GM12874 (cell line): ENCODE results near the gene SPRED3.
A peak's percentile ranks its signal among the peaks of the same experiment; 100 is the strongest.

ENCODE experiments used
- TF ChIP-seq, protein P1 (sequence below): IDR thresholded peaks from 2 replicates; pipeline ENCODE4 v1.5.1; 2011; ENCODE audit warnings: low read depth, mild to moderate bottlenecking, control low read depth, low read length, moderate library complexity; ENCODE audit not compliant: insufficient read depth

SPRED3 gene

DNA sequence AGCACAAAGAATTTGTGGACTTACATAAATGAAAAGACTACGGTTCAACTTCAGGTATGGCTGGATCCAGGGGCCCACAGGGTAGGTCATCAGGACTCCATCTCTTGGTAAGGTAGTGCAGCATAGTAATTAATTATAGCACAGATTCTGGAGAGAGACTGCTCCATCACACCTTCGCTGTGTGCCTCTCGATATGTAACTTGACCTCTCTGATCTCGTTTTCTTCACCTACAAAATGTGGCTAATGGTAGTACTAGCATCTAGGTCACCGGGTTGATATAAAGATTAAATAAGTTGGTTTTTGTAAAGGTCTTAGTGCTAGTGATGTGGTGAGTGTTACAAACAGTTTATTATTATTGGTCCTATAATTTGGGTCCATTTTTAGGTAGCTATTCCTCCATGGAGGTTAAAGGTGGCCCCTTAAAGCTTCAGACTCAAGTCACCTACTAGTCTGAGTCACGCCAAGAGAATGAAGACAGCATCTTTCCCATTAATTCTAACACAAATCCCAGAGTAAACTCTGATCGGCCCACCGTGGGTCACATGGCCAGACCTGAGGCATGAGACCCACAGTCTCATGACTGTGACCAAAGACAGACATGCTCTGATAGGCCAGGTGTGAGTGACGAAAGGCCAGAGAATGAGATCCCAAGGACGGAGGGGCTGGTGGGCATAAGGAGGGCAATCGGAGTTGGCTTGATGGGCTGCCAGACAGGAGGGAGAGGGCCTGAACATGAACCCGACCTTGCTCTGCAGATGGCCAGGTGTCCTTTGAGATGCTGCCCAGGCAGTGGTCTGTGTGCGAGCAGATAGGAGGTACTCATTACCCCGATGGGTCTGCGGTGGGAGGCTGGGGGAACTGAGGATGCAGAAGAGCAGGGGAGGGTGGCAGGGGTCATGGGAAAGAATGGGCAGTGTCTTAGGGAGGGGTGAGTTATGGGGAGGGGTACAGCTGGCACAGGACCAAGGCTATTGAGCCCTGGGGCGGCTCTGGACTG, 32.5 kb upstream of the SPRED3 start:
- TF ChIP-seq, protein P1, sequence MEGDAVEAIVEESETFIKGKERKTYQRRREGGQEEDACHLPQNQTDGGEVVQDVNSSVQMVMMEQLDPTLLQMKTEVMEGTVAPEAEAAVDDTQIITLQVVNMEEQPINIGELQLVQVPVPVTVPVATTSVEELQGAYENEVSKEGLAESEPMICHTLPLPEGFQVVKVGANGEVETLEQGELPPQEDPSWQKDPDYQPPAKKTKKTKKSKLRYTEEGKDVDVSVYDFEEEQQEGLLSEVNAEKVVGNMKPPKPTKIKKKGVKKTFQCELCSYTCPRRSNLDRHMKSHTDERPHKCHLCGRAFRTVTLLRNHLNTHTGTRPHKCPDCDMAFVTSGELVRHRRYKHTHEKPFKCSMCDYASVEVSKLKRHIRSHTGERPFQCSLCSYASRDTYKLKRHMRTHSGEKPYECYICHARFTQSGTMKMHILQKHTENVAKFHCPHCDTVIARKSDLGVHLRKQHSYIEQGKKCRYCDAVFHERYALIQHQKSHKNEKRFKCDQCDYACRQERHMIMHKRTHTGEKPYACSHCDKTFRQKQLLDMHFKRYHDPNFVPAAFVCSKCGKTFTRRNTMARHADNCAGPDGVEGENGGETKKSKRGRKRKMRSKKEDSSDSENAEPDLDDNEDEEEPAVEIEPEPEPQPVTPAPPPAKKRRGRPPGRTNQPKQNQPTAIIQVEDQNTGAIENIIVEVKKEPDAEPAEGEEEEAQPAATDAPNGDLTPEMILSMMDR = no peak

DNA sequence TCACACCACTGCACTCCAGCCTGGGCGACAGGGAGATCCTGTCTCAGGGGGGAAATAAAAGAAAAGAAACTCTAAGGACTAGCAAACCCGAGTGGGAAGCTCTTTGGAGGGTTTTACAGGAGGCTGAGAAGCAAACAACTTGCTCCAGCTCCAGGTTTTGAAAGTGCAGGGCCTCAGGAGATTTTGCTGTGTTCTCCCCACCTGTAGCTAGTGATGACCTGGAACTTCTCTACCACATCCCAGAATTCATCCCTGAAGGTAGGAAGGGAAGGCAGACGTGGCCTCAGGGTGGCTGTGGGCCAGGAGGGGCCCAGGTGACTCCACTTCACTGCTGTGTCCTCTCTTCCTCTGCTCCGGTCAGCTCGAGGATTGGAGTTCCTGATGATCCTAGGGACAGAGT, 30.4 kb upstream of the SPRED3 start:
- TF ChIP-seq, protein P1 = no peak

DNA sequence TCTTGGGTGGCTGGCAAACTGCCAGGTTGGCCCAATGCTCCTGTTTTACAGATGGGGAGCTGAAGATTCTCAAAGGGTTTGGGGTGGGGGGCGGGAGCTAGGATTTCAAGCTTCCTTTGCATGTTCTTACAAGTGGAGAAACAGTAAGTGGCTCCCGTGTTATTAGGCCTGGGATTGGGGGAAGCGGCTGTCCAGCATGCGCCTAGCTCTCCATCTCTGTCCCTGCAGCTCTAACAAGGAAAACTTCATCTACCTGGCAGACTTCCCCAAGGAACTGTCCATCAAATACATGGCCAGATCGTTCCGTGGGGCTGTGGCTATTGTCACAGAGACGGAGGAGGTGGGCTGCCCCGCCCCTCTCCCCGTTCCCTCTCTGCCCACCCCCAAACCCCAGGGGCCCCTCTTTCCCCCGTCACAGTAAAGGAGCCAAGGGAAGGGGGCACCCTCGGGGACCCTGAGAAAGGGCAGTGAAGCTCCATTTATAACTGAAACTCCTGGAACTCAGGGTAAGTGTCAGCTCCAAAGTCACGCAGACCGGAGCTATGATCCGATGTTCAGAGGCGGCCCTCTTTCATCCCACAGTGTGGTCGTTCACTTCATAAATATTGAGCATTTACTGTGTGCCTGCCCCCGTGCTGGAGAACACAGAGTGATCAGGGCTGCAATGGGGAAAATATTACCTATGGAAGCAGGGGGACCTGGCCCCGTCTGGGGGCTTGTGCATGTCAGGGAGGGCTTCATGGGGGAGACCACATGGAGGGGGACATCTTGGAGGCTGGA, 29.1 kb upstream of the SPRED3 start:
- TF ChIP-seq, protein P1 = no peak

DNA sequence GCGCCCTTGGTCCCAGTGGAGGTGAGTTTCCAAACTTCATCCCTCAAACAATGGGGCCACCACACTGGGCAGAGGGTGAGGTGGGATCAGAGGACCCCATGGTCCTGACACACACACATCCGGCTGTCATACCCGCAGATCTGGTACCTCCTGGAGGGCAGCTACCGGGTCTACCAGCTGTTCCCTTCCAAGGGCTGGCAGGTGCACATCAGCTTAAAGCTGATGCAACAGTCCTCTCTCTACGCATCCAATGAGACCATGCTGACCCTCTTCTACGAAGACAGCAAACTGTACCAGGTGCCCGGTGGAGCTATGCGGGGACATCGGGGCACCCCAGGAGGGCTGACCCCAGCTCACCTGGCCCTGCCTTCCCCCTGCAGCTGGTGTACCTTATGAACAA, 28.1 kb upstream of the SPRED3 start:
- TF ChIP-seq, protein P1 = no peak

DNA sequence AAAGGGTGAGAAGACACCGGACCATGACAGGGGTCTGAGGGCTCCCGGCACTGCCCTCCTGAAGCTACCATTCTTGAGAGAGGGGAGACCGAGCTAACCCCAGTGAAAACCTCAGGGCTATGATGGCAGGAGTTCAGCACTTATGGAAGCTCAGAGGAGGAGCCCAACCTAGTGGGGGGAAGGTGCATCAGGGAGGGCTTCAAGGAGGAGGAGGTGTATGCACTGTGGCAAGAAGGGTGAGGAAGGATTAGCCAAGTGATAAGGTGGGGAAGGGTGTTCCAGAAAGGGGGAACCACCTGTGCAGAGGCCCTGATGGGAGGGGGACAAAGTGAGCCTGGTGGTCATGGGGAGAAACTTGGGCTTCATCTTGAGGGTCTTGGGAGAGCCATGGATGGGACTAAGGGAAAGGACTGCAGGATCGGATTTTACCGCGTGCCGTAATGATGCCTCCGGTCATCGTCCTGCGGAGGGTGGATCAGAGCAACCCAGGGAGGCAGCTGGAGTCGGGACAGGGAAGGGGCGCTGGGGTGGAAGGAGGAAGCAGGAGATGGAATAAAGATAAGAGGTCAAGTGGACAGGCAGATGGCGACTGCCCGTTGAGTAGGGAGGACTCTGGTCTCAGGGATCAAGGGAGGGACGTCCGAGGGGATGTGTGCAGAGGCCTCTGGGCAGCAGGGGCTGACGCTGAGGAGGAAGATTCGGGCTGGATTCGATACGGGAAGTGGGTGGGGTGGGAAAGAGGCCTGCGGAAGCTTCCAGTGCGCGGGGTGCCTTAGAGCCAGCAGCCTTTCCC, 27.5 kb upstream of the SPRED3 start:
- TF ChIP-seq, protein P1 = no peak

DNA sequence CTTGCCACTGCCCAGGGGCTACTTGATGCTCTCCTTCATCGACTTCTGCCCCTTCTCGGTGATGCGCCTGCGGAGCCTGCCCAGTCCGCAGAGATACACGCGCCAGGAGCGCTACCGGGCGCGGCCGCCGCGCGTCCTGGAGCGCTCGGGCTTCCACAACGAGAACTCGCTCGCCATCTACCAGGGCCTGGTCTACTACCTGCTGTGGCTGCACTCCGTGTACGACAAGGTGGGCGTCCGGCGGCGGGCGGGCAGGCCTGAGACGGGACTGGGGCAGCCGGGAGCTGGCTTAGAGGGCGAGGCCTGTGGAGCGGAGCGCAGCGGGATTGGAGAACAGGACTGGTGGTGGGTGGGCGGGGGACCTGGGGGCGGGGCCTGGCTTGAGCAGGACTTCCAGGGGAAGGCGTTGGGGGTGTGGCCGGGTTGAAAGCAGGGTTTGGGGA, 26.8 kb upstream of the SPRED3 start:
- TF ChIP-seq, protein P1 = 0 out of 2 replicates have a peak, but pooled peaks have one; percentile 23
